ENCODE measurements around the gene MYRF.

The MYRF gene

GRCh38 chr11:61814247-61814957, 62.0 kb downstream of the MYRF start:
- no peak for DNase-seq (ENCODE audit: low read depth in 1 of 2, low spot score in 1 of 2)
- Histone ChIP-seq H3K4me3 (replicated peaks; ENCODE audit: insufficient read depth, low read length) (peak overlapping the region; percentile 52), H3K27me3 (ENCODE audit: insufficient read depth, poor library complexity, severe bottlenecking) (peaks cover 33% of the 10 kb centered on the region), H3K27ac (replicated peaks) (no peak overlapping the region)
- 0 out of 2 replicates have a peak, but pooled peaks have one; percentile 27 for TF ChIP-seq SPI1 (IDR thresholded peaks at IDR 0.05; ENCODE audit: borderline replicate concordance, low read depth)
- no peak for TF ChIP-seq GABPA (IDR thresholded peaks at IDR 0.05; ENCODE audit: low read depth)

- DNase-seq (ENCODE audit: low read depth in 1 of 2, low spot score in 1 of 2): peak; percentile 25 to 84
- H3K27me3 ChIP-seq (ENCODE audit: insufficient read depth, poor library complexity, severe bottlenecking): peaks cover 33% of the 10 kb centered on the region
- TF ChIP-seq POLR2AphosphoS5 (IDR thresholded peaks at IDR 0.05; ENCODE audit: low read depth) (no peak; the same call in none of the 2 replicates), GABPA (IDR thresholded peaks at IDR 0.05; ENCODE audit: low read depth) (no peak), REST (IDR thresholded peaks at IDR 0.05; ENCODE audit: insufficient replicate concordance, low read depth) (no peak), SPI1 (IDR thresholded peaks at IDR 0.05; ENCODE audit: borderline replicate concordance, low read depth) (no peak; the same call in 1 of the 2 replicates), CTCF (IDR thresholded peaks at IDR 0.05; ENCODE audit: insufficient read depth, low read length) (no peak)
- no peak overlapping the region for H3K27ac ChIP-seq (replicated peaks)
- peak overlapping the region; percentile 52 for H3K4me3 ChIP-seq (replicated peaks; ENCODE audit: insufficient read depth, low read length)
Measured at GRCh38 chr11:61814958-61815789, 62.7 kb downstream of the MYRF start.

GRCh38 chr11:61815790-61816735, 63.6 kb downstream of the MYRF start:
- Histone ChIP-seq H3K27ac (replicated peaks) (no peak overlapping the region), H3K4me3 (replicated peaks; ENCODE audit: insufficient read depth, low read length) (peak overlapping the region; percentile 52), H3K27me3 (ENCODE audit: insufficient read depth, poor library complexity, severe bottlenecking) (peaks cover 33% of the 10 kb centered on the region)
- TF ChIP-seq SPI1 (IDR thresholded peaks at IDR 0.05; ENCODE audit: borderline replicate concordance, low read depth) (no peak), REST (IDR thresholded peaks at IDR 0.05; ENCODE audit: insufficient replicate concordance, low read depth) (no peak), POLR2AphosphoS5 (IDR thresholded peaks at IDR 0.05; ENCODE audit: low read depth) (no peak), CTCF (IDR thresholded peaks at IDR 0.05; ENCODE audit: insufficient read depth, low read length) (no peak), GABPA (IDR thresholded peaks at IDR 0.05; ENCODE audit: low read depth) (no peak)
- DNase-seq (ENCODE audit: low read depth in 1 of 2, low spot score in 1 of 2): peak in 1 of 2 experiments; percentile 55

All from HL-60 (cell line).